ENCODE measurements around the gene CLEC4A. TPM values are rescaled to one million over a fixed set of nuclear protein-coding genes. Genes with fewer than 3 reads are reported as not detected.

The CLEC4A gene
- total and polyA plus RNA-seq, 10 donors: 5.2 to 19.6 (median 9.1) TPM

DNA sequence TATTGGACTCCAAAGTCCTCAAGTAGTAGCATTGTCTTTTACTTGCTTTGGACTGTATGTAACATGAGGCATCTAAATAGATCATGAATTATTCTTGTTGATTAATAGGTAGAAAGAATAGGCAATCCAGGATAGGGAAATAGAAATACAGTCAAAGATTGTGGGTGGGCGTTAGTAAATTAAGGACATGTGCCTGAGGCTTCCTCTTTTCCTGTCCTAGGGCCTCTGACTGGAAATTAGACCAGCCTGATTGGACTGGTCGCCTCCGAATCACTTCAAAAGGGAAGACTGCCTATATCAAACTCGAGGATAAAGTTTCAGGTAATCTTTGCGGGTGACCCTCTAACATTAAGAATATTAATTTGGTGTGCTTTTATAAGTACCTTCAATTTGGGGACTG lies 33.7 kb upstream of the CLEC4A start:
- Histone ChIP-seq H3K4me1 (peaks cover 21 to 54% (median 43%) of the 10 kb centered on the region in 6 donors), H3K27ac (no peak overlapping the region), H3K36me3 (peaks cover 0 to 70% (median 56%) of the 10 kb centered on the region in 6 donors), H3K9me3 (no peaks in the 10 kb centered on the region), H3K4me3 (no peak overlapping the region), H3K27me3 (replicated peaks in 1 of 7) (no peaks in the 10 kb centered on the region)
- no peak for DNase-seq
- WGBS, 5 donors: 75 to 97% (median 84%) methylated on average over 5 of the region's 5 CpGs
- intact Hi-C loops (cut with DNase I; ENCODE audit: low total_unique reads): no loop called here
- TF ChIP-seq, protein P1, sequence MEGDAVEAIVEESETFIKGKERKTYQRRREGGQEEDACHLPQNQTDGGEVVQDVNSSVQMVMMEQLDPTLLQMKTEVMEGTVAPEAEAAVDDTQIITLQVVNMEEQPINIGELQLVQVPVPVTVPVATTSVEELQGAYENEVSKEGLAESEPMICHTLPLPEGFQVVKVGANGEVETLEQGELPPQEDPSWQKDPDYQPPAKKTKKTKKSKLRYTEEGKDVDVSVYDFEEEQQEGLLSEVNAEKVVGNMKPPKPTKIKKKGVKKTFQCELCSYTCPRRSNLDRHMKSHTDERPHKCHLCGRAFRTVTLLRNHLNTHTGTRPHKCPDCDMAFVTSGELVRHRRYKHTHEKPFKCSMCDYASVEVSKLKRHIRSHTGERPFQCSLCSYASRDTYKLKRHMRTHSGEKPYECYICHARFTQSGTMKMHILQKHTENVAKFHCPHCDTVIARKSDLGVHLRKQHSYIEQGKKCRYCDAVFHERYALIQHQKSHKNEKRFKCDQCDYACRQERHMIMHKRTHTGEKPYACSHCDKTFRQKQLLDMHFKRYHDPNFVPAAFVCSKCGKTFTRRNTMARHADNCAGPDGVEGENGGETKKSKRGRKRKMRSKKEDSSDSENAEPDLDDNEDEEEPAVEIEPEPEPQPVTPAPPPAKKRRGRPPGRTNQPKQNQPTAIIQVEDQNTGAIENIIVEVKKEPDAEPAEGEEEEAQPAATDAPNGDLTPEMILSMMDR (IDR thresholded peaks at IDR 0.05 in 8 of 11, conservative IDR thresholded peaks at IDR 0.05 in 3 of 11): no peak
- TF ChIP-seq POLR2AphosphoS5 (IDR thresholded peaks at IDR 0.05) (no peak), POLR2A (IDR thresholded peaks at IDR 0.05) (no peak)

DNA sequence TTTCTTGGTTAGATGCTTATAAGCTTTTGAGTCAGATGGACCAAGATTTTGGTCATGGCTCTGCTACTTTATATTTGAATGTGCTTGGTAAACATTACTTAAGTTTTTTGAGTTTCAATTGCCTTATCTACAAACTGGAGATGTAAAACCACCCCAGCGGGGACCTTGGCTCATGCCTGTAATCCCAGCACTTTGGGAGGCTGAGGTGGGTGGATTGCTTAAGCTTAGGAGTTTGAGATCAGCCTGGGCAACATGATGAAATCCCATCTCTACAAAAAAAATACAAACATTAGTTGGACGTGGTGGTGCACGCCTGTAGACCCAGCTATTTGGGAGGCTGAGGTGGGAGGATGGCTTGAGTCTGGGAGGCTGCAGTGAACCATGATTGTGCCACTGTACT lies 30.1 kb upstream of the CLEC4A start:
- TF ChIP-seq POLR2A (IDR thresholded peaks at IDR 0.05) (no peak), POLR2AphosphoS5 (IDR thresholded peaks at IDR 0.05) (no peak)
- intact Hi-C loops (cut with DNase I; ENCODE audit: low total_unique reads): no loop called here
- no peaks in the 10 kb centered on the region for H3K27me3 ChIP-seq (replicated peaks in 1 of 7)
- DNase-seq: no peak
- no peak overlapping the region for H3K4me3 ChIP-seq
- no peak overlapping the region for H3K27ac ChIP-seq
- H3K4me1 ChIP-seq: peaks cover 7 to 36% (median 18%) of the 10 kb centered on the region in 6 donors
- H3K9me3 ChIP-seq: no peaks in the 10 kb centered on the region
- 92 to 99% (median 96%) methylated on average over 3 of the region's 3 CpGs for WGBS, 5 donors
- peaks cover 0 to 94% (median 84%) of the 10 kb centered on the region in 6 donors for H3K36me3 ChIP-seq

DNA sequence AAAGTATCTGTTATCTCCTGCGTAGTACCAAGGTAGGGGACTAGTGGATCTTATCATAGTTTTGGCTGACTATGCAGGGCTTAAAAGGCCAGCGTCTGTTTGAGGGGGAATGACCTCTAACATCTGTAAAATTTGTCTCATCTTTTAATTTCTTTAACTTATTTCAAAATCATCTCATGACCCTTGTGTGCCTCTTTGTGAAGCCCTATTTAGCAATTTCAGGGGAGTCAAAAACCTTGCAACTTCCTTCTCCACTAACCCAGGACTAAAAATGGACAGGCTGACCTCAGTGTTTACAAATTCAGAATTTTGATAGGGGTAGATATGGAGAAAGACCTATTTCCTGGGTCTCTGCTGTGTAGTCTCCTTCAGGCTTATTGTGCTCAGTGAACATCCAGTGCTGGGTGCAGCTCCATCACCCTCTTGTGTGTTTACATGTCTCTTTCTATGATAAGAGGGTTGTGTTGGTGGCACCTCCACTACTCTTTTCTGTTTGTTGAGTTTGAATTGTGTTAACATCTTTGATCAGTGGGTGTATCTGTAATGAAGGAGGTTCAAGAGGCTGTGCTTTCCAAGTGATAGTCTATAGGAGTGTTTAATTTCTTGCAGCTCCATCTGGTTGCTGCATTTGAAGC lies 27.0 kb upstream of the CLEC4A start:
- TF ChIP-seq POLR2AphosphoS5 (IDR thresholded peaks at IDR 0.05) (no peak), POLR2A (IDR thresholded peaks at IDR 0.05) (no peak)
- TF ChIP-seq, protein P1 (IDR thresholded peaks at IDR 0.05 in 8 of 11, conservative IDR thresholded peaks at IDR 0.05 in 3 of 11): no peak
- Histone ChIP-seq H3K36me3 (peaks cover 0 to 96% (median 68%) of the 10 kb centered on the region in 6 donors), H3K4me1 (peaks cover 0 to 18% (median 3%) of the 10 kb centered on the region in 6 donors), H3K27me3 (replicated peaks in 1 of 7) (no peaks in the 10 kb centered on the region), H3K4me3 (no peak overlapping the region), H3K27ac (peak overlapping the region in 5 of 8 donors; percentile 1 to 63 (median 48)), H3K9me3 (no peaks in the 10 kb centered on the region)
- no peak for DNase-seq
- intact Hi-C loops (cut with DNase I; ENCODE audit: low total_unique reads): no loop called here
- WGBS, 5 donors: 67 to 95% (median 87%) methylated on average over 2 of the region's 2 CpGs

DNA sequence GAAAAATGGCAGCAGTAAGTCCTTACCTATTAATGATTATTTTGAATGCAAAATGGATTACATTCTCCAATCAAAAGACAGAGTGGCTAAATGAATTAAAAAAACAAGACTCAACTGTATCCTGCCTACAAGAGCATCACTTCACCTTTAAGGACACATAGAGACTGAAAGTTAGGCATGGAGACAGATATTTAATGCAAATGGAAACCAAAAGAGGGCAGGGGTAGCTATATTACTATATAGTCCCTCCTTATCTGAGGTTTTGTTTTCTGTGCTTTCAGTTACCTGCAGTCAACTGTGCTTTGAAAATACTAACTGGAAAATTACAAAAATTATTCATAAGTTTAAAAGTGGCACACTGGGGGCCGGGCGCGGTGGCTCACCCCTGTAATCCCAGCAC lies 24.2 kb upstream of the CLEC4A start:
- no peak for DNase-seq
- Histone ChIP-seq H3K27ac (no peak overlapping the region), H3K36me3 (peaks cover 0 to 69% (median 40%) of the 10 kb centered on the region in 6 donors), H3K4me1 (peaks cover 0 to 18% (median 3%) of the 10 kb centered on the region in 6 donors), H3K27me3 (replicated peaks in 1 of 7) (no peaks in the 10 kb centered on the region), H3K9me3 (no peaks in the 10 kb centered on the region), H3K4me3 (no peak overlapping the region)
- intact Hi-C loops (cut with DNase I; ENCODE audit: low total_unique reads): no loop called here
- TF ChIP-seq POLR2AphosphoS5 (IDR thresholded peaks at IDR 0.05) (no peak), POLR2A (IDR thresholded peaks at IDR 0.05) (no peak)
- TF ChIP-seq, protein P1 (IDR thresholded peaks at IDR 0.05 in 8 of 11, conservative IDR thresholded peaks at IDR 0.05 in 3 of 11): no peak
- 94 to 100% (median 97%) methylated on average over 3 of the region's 3 CpGs for WGBS, 5 donors

All from spleen (tissue), 11 donors.